Measurements from ENCODE around the gene STAT5A.
A peak's percentile ranks its signal among the peaks of the same experiment; 100 is the strongest.
"Not testable (repeated sequence)": the region's sequence is repeated elsewhere in the genome, so short reads cannot be mapped to it uniquely, and the experiment has no call there.

Gene STAT5A

GRCh38 chr17:42287977-42288802, at the start of gene STAT5A:
Gene STAT5A, plus strand, starts transcription at chr17:42288498. Its CDS starts 914 bp downstream, at chr17:42289412.
- no peak for TF ChIP-seq CTCF (IDR thresholded peaks at IDR 0.05; ENCODE audit: low read depth, low read length)
- in situ Hi-C loops (cut with HindIII; ENCODE audit: low sequenced_read_pairs) = no loop called here
- DNase-seq (ENCODE audit: low read depth, low spot score) = peak; percentile 69
- H3K4me3 ChIP-seq (ENCODE audit: low read depth, low read length) = peak within 1 kb of the TSS; percentile 30

GRCh38 chr17:42239576-42239975, 48.7 kb upstream of the STAT5A start:
- H3K4me3 ChIP-seq (ENCODE audit: low read depth, low read length); in situ Hi-C loops (cut with HindIII; ENCODE audit: low sequenced_read_pairs); DNase-seq (ENCODE audit: low read depth, low spot score): not testable (repeated sequence)

GRCh38 chr17:42240201-42240600, 48.1 kb upstream of the STAT5A start:
- in situ Hi-C loops (cut with HindIII; ENCODE audit: low sequenced_read_pairs) = no loop called here
- no peak for TF ChIP-seq CTCF (IDR thresholded peaks at IDR 0.05; ENCODE audit: low read depth, low read length)
- H3K4me3 ChIP-seq (ENCODE audit: low read depth, low read length) = no peak overlapping the region
- no peak for DNase-seq (ENCODE audit: low read depth, low spot score)

GRCh38 chr17:42240863-42241262, 47.4 kb upstream of the STAT5A start:
- DNase-seq (ENCODE audit: low read depth, low spot score); in situ Hi-C loops (cut with HindIII; ENCODE audit: low sequenced_read_pairs); H3K4me3 ChIP-seq (ENCODE audit: low read depth, low read length): not testable (repeated sequence)

GRCh38 chr17:42241871-42242270, 46.4 kb upstream of the STAT5A start:
- in situ Hi-C loops (cut with HindIII; ENCODE audit: low sequenced_read_pairs) = no loop called here
- TF ChIP-seq CTCF (IDR thresholded peaks at IDR 0.05; ENCODE audit: low read depth, low read length) = no peak
- no peak for DNase-seq (ENCODE audit: low read depth, low spot score)
- H3K4me3 ChIP-seq (ENCODE audit: low read depth, low read length) = no peak overlapping the region

GRCh38 chr17:42243493-42243982, 44.8 kb upstream of the STAT5A start:
- no peak for TF ChIP-seq CTCF (IDR thresholded peaks at IDR 0.05; ENCODE audit: low read depth, low read length)
- in situ Hi-C loops (cut with HindIII; ENCODE audit: low sequenced_read_pairs) = no loop called here
- no peak for DNase-seq (ENCODE audit: low read depth, low spot score)
- H3K4me3 ChIP-seq (ENCODE audit: low read depth, low read length) = no peak overlapping the region

- in situ Hi-C loops (cut with HindIII; ENCODE audit: low sequenced_read_pairs) = not testable (repeated sequence)
Measured at GRCh38 chr17:42244116-42244515, 44.2 kb upstream of the STAT5A start.

GRCh38 chr17:42245183-42245582, 43.1 kb upstream of the STAT5A start:
- H3K4me3 ChIP-seq (ENCODE audit: low read depth, low read length); in situ Hi-C loops (cut with HindIII; ENCODE audit: low sequenced_read_pairs); DNase-seq (ENCODE audit: low read depth, low spot score): not testable (repeated sequence)

More at GRCh38 chr17:42244116-42244515, 44.2 kb upstream of the STAT5A start:
- DNase-seq (ENCODE audit: low read depth, low spot score); H3K4me3 ChIP-seq (ENCODE audit: low read depth, low read length): not testable (repeated sequence)

Data from astrocyte of the spinal cord (primary cell).